Measurements from ENCODE around the gene CLVS2. TPM values are rescaled to one million over a fixed set of nuclear protein-coding genes. Genes with fewer than 3 reads are reported as not detected.

Gene CLVS2
- total RNA-seq, 4 donors from 2014 or later: 0.09 to 0.13 TPM; not detected in 2

GRCh38 chr6:123014835-123015234, 18.8 kb downstream of the CLVS2 start:
- DNase-seq: no peak
- Histone ChIP-seq H3K27ac (no peak overlapping the region), H3K27me3 (no peaks in the 10 kb centered on the region), H3K9me3 (no peaks in the 10 kb centered on the region), H3K4me3 (no peak overlapping the region), H3K4me1 (no peaks in the 10 kb centered on the region), H3K36me3 (no peaks in the 10 kb centered on the region)
- TF ChIP-seq POLR2A (IDR thresholded peaks at IDR 0.05) (no peak), CTCF (IDR thresholded peaks at IDR 0.05) (no peak)

GRCh38 chr6:123016431-123017103, 20.5 kb downstream of the CLVS2 start:
- no peaks in the 10 kb centered on the region for H3K36me3 ChIP-seq
- no peaks in the 10 kb centered on the region for H3K27me3 ChIP-seq
- no peaks in the 10 kb centered on the region for H3K4me1 ChIP-seq
- DNase-seq: no peak
- no peaks in the 10 kb centered on the region for H3K9me3 ChIP-seq
- no peak for TF ChIP-seq POLR2A (IDR thresholded peaks at IDR 0.05)
- no peak for TF ChIP-seq CTCF (IDR thresholded peaks at IDR 0.05)
- H3K4me3 ChIP-seq: no peak overlapping the region
- no peak overlapping the region for H3K27ac ChIP-seq

- TF ChIP-seq POLR2A (IDR thresholded peaks at IDR 0.05): no peak
- TF ChIP-seq CTCF (IDR thresholded peaks at IDR 0.05): no peak
- Histone ChIP-seq H3K27me3 (no peaks in the 10 kb centered on the region), H3K27ac (no peak overlapping the region), H3K4me3 (no peak overlapping the region), H3K36me3 (no peaks in the 10 kb centered on the region), H3K9me3 (no peaks in the 10 kb centered on the region), H3K4me1 (no peaks in the 10 kb centered on the region)
- no peak for DNase-seq
Observed at GRCh38 chr6:123017104-123017682, 21.2 kb downstream of the CLVS2 start.

- Histone ChIP-seq H3K4me3 (no peak overlapping the region), H3K27me3 (no peaks in the 10 kb centered on the region), H3K27ac (no peak overlapping the region), H3K36me3 (no peaks in the 10 kb centered on the region), H3K4me1 (no peaks in the 10 kb centered on the region), H3K9me3 (no peaks in the 10 kb centered on the region)
- no peak for DNase-seq
- TF ChIP-seq POLR2A (IDR thresholded peaks at IDR 0.05) (no peak), CTCF (IDR thresholded peaks at IDR 0.05) (no peak)
Observed at GRCh38 chr6:123022975-123023374, 26.9 kb downstream of the CLVS2 start.

GRCh38 chr6:123024976-123025375, 28.9 kb downstream of the CLVS2 start:
- Histone ChIP-seq H3K4me1 (no peaks in the 10 kb centered on the region), H3K27me3 (no peaks in the 10 kb centered on the region), H3K9me3 (no peaks in the 10 kb centered on the region), H3K36me3 (no peaks in the 10 kb centered on the region), H3K27ac (no peak overlapping the region), H3K4me3 (no peak overlapping the region)
- TF ChIP-seq CTCF (IDR thresholded peaks at IDR 0.05) (no peak), POLR2A (IDR thresholded peaks at IDR 0.05) (no peak)
- DNase-seq: no peak

Measured in Peyer's patch (tissue), 4 donors.